ENCODE results near the gene NSRP1. TPM values are rescaled to one million over a fixed set of nuclear protein-coding genes. Genes with fewer than 3 reads are reported as not detected.

Gene NSRP1
- total RNA-seq, 6 experiments from 2014 or later: 19.4 to 28.1 (median 27.0) TPM

GRCh38 chr17:30186761-30187160, 70.1 kb downstream of the NSRP1 start:
- DNase-seq: no peak
- Mint-ChIP-seq H3K27me3 (ENCODE audit: insufficient read depth) (peaks cover 5% of the 10 kb centered on the region), H3K36me3 (ENCODE audit: low read depth) (peaks cover 36% of the 10 kb centered on the region), H3K4me1 (ENCODE audit: low read depth) (no peaks in the 10 kb centered on the region), H3K9me3 (no peaks in the 10 kb centered on the region), H3K4me3 (no peak overlapping the region), H3K27ac (no peak overlapping the region)
- TF ChIP-seq CTCF (IDR thresholded peaks at IDR 0.05): no peak

- H3K27me3 Mint-ChIP-seq (ENCODE audit: insufficient read depth): peaks cover 5% of the 10 kb centered on the region
- no peak overlapping the region for H3K27ac Mint-ChIP-seq
- TF ChIP-seq CTCF (IDR thresholded peaks at IDR 0.05): no peak
- no peaks in the 10 kb centered on the region for H3K9me3 Mint-ChIP-seq
- no peak overlapping the region for H3K4me3 Mint-ChIP-seq
- peaks cover 36% of the 10 kb centered on the region for H3K36me3 Mint-ChIP-seq (ENCODE audit: low read depth)
- no peaks in the 10 kb centered on the region for H3K4me1 Mint-ChIP-seq (ENCODE audit: low read depth)
- DNase-seq: no peak
Observed at GRCh38 chr17:30187573-30187972, 71.0 kb downstream of the NSRP1 start.

GRCh38 chr17:30188211-30188939, 71.8 kb downstream of the NSRP1 start:
- no peak overlapping the region for H3K27ac Mint-ChIP-seq
- H3K27me3 Mint-ChIP-seq (ENCODE audit: insufficient read depth): peaks cover 5% of the 10 kb centered on the region
- TF ChIP-seq CTCF (IDR thresholded peaks at IDR 0.05): no peak
- DNase-seq: no peak
- no peaks in the 10 kb centered on the region for H3K9me3 Mint-ChIP-seq
- no peak overlapping the region for H3K4me3 Mint-ChIP-seq
- H3K4me1 Mint-ChIP-seq (ENCODE audit: low read depth): no peaks in the 10 kb centered on the region
- H3K36me3 Mint-ChIP-seq (ENCODE audit: low read depth): peaks cover 32% of the 10 kb centered on the region

- no peak for TF ChIP-seq CTCF (IDR thresholded peaks at IDR 0.05)
- Mint-ChIP-seq H3K36me3 (ENCODE audit: low read depth) (peaks cover 16% of the 10 kb centered on the region), H3K9me3 (no peaks in the 10 kb centered on the region), H3K4me3 (no peak overlapping the region), H3K27ac (no peak overlapping the region), H3K27me3 (ENCODE audit: insufficient read depth) (peaks cover 2% of the 10 kb centered on the region; the same call in 1 of the 2 replicates), H3K4me1 (ENCODE audit: low read depth) (no peaks in the 10 kb centered on the region)
- DNase-seq: no peak
Observed at GRCh38 chr17:30191072-30191471, 74.5 kb downstream of the NSRP1 start.

- Mint-ChIP-seq H3K36me3 (ENCODE audit: low read depth) (no peaks in the 10 kb centered on the region), H3K27ac (no peak overlapping the region)
- TF ChIP-seq CTCF (IDR thresholded peaks at IDR 0.05): no peak
Observed at GRCh38 chr17:30196504-30196903, 79.9 kb downstream of the NSRP1 start.

More at GRCh38 chr17:30196504-30196903, 79.9 kb downstream of the NSRP1 start:
- DNase-seq: no peak
- Mint-ChIP-seq H3K4me1 (ENCODE audit: low read depth) (peaks cover 16% of the 10 kb centered on the region), H3K4me3 (no peak overlapping the region), H3K27me3 (ENCODE audit: insufficient read depth) (peaks cover 2% of the 10 kb centered on the region), H3K9me3 (no peaks in the 10 kb centered on the region)

Data from HFFc6 (cell line).